Stimulated activated memory B cell treated with anti-CD40 and anti-IgM and Interleukin-4, amounts not matched to agents 10 μg/mL and 1 μg/mL and 100 μg/mL, for 72 hours (primary cell): ENCODE measurements around the gene GIGYF2.

ENCODE experiments used
- ATAC-seq: fragments of 150-1000 bp; cut with Tn5 transposase; 2 replicates; pipeline ENCODE4 v1.10.0; 2021
- H3K27ac Mint-ChIP-seq: one replicate; pipeline ENCODE4 v1.8.0; 2022; ENCODE audit warnings: mild to moderate bottlenecking, mixed read lengths
- H3K27me3 Mint-ChIP-seq: one replicate; pipeline ENCODE4 v1.8.0; 2022; ENCODE audit warnings: mixed read lengths
- H3K36me3 Mint-ChIP-seq: one replicate; pipeline ENCODE4 v1.8.0; 2022; ENCODE audit warnings: mixed read lengths
- H3K4me1 Mint-ChIP-seq: one replicate; pipeline ENCODE4 v1.8.0; 2022; ENCODE audit warnings: mixed read lengths
- H3K4me3 Mint-ChIP-seq: one replicate; pipeline ENCODE4 v1.8.0; 2022; ENCODE audit warnings: mild to moderate bottlenecking, moderate library complexity, mixed read lengths
- H3K9me3 Mint-ChIP-seq: one replicate; pipeline ENCODE4 v1.8.0; 2022; ENCODE audit warnings: mixed read lengths

Gene GIGYF2

GRCh38 chr2:232761301-232761907, 64.3 kb downstream of the GIGYF2 start:
- Mint-ChIP-seq H3K4me3 (no peak overlapping the region), H3K36me3 (peaks cover 37% of the 10 kb centered on the region), H3K9me3 (no peaks in the 10 kb centered on the region), H3K27ac (no peak overlapping the region), H3K4me1 (no peaks in the 10 kb centered on the region), H3K27me3 (no peaks in the 10 kb centered on the region)
- ATAC-seq: no peak

DNA sequence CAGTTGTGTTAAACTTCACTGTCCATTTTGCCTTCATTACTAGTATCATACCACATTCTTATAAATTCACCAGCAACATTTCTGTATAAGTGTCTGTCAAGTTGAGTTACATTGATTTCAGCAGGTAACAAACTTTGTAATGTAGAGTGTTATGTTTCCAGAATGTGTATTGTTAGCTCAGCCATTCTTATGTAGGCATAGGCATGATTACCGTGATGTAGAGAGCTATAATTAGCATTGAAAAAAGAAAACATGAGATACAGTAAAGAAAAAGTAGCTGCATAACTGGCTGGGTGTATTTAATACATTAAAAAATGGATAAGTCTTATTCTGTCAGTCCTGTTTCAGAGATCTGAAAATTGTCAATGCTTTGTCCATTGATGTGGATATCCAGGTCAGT, 70.7 kb downstream of the GIGYF2 start:
- H3K36me3 Mint-ChIP-seq: peaks cover 54% of the 10 kb centered on the region
- peaks cover 21% of the 10 kb centered on the region for H3K4me1 Mint-ChIP-seq
- no peak for ATAC-seq
- no peak overlapping the region for H3K4me3 Mint-ChIP-seq
- H3K27me3 Mint-ChIP-seq: no peaks in the 10 kb centered on the region
- H3K9me3 Mint-ChIP-seq: no peaks in the 10 kb centered on the region
- H3K27ac Mint-ChIP-seq: no peak overlapping the region

- peaks cover 52% of the 10 kb centered on the region for H3K36me3 Mint-ChIP-seq
- peaks cover 39% of the 10 kb centered on the region for H3K4me1 Mint-ChIP-seq
- no peak overlapping the region for H3K4me3 Mint-ChIP-seq
- no peak for ATAC-seq
- no peaks in the 10 kb centered on the region for H3K27me3 Mint-ChIP-seq
- no peak overlapping the region for H3K27ac Mint-ChIP-seq
- H3K9me3 Mint-ChIP-seq: no peaks in the 10 kb centered on the region
These were observed 73.1 kb downstream of the GIGYF2 start for GRCh38 chr2:232770207-232770606.

DNA sequence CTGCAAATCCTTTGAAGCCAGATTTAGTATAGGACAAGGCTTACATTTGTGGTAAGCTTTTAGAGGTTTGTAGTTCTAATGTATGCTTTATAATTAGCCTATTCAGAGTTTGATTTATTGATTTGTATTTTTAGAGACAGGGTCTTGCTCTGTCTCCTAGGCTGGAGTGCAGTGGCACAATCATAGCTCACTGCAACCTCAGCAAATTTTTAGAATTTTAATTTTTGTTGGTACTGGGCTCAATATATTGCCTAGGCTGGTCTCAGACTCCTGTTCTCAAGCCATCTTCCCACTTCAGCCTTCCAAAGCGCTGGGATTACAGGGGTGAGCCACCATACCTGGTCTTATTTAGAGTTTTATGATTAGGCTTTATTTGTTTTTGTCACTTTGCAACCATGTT, 74.7 kb downstream of the GIGYF2 start:
- no peaks in the 10 kb centered on the region for H3K27me3 Mint-ChIP-seq
- H3K4me3 Mint-ChIP-seq: peak overlapping the region; percentile 42
- peaks cover 39% of the 10 kb centered on the region for H3K4me1 Mint-ChIP-seq
- peak overlapping the region; percentile 81 for H3K27ac Mint-ChIP-seq
- no peaks in the 10 kb centered on the region for H3K9me3 Mint-ChIP-seq
- peaks cover 45% of the 10 kb centered on the region for H3K36me3 Mint-ChIP-seq
- no peak for ATAC-seq

- ATAC-seq: peak; percentile 96
- Mint-ChIP-seq H3K36me3 (peaks cover 45% of the 10 kb centered on the region), H3K4me1 (peaks cover 39% of the 10 kb centered on the region), H3K4me3 (peak overlapping the region; percentile 71), H3K9me3 (no peaks in the 10 kb centered on the region), H3K27me3 (no peaks in the 10 kb centered on the region), H3K27ac (peak overlapping the region; percentile 81)
These were observed 75.4 kb downstream of the GIGYF2 start for GRCh38 chr2:232772531-232772930.

DNA sequence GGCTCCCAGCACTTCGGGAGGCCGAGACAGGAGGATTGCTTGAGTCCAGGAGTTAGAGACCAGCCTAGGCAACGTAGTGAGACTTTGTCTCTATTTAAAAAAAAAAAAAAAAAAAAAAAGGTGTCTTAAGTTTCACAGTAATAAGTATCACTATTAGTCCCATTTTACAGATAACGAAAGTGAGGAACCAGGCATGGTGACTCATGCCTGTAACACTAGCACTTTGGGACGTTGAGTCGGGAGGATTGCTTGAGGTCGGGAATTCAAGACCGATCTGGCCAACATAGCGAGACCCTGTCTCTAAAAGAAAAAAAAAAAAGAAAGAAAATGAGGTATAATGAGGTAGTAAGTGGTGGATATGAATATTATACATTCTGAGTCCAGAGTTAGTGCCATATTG, 76.7 kb downstream of the GIGYF2 start:
- Mint-ChIP-seq H3K4me3 (peak overlapping the region; percentile 65), H3K4me1 (peaks cover 39% of the 10 kb centered on the region), H3K27ac (peak overlapping the region; percentile 85), H3K36me3 (peaks cover 36% of the 10 kb centered on the region), H3K9me3 (no peaks in the 10 kb centered on the region), H3K27me3 (no peaks in the 10 kb centered on the region)
- no peak for ATAC-seq

GRCh38 chr2:232776435-232776834, 79.3 kb downstream of the GIGYF2 start, which contains the start of gene KCNJ13:
Gene KCNJ13, minus strand, starts transcription at chr2:232776565. Its CDS starts 5,203 bp downstream, at chr2:232771362.
- ATAC-seq: no peak
- Mint-ChIP-seq H3K4me3 (no peak within 1 kb of the TSS), H3K27me3 (no peaks in the 10 kb centered on the region), H3K27ac (no peak within 1 kb of the TSS), H3K4me1 (peaks cover 31% of the 10 kb centered on the region), H3K36me3 (peaks cover 22% of the 10 kb centered on the region), H3K9me3 (no peaks in the 10 kb centered on the region)

GRCh38 chr2:232777276-232777675, 80.1 kb downstream of the GIGYF2 start:
- H3K4me1 Mint-ChIP-seq: peaks cover 32% of the 10 kb centered on the region
- H3K27me3 Mint-ChIP-seq: no peaks in the 10 kb centered on the region
- no peak for ATAC-seq
- peaks cover 22% of the 10 kb centered on the region for H3K36me3 Mint-ChIP-seq
- H3K27ac Mint-ChIP-seq: no peak overlapping the region
- H3K4me3 Mint-ChIP-seq: no peak overlapping the region
- no peaks in the 10 kb centered on the region for H3K9me3 Mint-ChIP-seq

GRCh38 chr2:232779465-232779864, 82.3 kb downstream of the GIGYF2 start:
- Mint-ChIP-seq H3K9me3 (no peaks in the 10 kb centered on the region), H3K27me3 (no peaks in the 10 kb centered on the region), H3K27ac (no peak overlapping the region), H3K4me3 (no peak overlapping the region), H3K4me1 (peaks cover 14% of the 10 kb centered on the region), H3K36me3 (peaks cover 8% of the 10 kb centered on the region)
- ATAC-seq: no peak

- Mint-ChIP-seq H3K27me3 (no peaks in the 10 kb centered on the region), H3K9me3 (no peaks in the 10 kb centered on the region), H3K27ac (no peak overlapping the region), H3K4me3 (no peak overlapping the region), H3K4me1 (peaks cover 10% of the 10 kb centered on the region), H3K36me3 (peaks cover 5% of the 10 kb centered on the region)
- ATAC-seq: no peak
These were observed 82.8 kb downstream of the GIGYF2 start for GRCh38 chr2:232779934-232780333.

DNA sequence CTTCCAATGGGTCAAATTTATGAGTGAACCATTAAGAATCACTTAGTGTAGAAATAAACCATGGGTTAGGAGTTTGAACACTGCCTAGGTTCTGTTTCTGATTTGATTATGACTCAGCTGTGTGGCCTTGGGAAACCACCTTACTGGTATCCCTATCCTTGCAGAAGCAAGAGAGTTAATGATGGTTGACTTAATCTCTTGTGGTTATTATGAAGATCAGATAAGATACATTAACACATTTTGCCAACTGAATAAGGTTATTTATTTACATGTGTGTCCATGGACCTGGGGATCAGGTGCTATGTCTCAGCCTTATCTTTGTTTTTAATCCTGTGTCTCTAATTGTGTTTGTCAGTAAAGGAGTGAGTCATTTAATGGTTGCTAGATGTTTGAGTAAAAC, 84.6 kb downstream of the GIGYF2 start:
- Mint-ChIP-seq H3K4me3 (no peak overlapping the region), H3K27me3 (no peaks in the 10 kb centered on the region), H3K27ac (peak overlapping the region; percentile 36), H3K9me3 (no peaks in the 10 kb centered on the region), H3K4me1 (peaks cover 8% of the 10 kb centered on the region), H3K36me3 (peaks cover 3% of the 10 kb centered on the region)
- ATAC-seq: peak; percentile 82

DNA sequence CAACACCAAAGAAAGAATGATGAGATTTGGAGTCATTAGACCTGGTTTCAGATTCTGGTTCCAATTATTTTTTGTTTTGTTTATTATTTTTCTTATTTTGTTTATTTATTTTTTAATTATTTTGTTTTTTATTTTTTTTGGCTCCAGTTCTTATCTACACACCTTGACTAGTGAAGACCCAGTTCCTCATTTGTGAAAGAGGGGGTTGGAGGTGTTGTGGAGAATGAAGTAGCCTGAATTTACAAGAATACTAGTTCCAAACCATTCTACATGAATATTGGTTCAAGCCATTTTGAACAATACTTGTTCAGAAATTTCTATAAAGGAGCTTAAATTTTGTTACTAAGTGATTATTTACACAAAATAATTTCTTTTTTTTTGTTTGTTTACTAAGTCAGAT, 86.1 kb downstream of the GIGYF2 start:
- no peak overlapping the region for H3K27ac Mint-ChIP-seq
- no peaks in the 10 kb centered on the region for H3K27me3 Mint-ChIP-seq
- H3K4me3 Mint-ChIP-seq: no peak overlapping the region
- H3K9me3 Mint-ChIP-seq: no peaks in the 10 kb centered on the region
- no peak for ATAC-seq
- H3K36me3 Mint-ChIP-seq: peaks cover 15% of the 10 kb centered on the region
- H3K4me1 Mint-ChIP-seq: peaks cover 8% of the 10 kb centered on the region

DNA sequence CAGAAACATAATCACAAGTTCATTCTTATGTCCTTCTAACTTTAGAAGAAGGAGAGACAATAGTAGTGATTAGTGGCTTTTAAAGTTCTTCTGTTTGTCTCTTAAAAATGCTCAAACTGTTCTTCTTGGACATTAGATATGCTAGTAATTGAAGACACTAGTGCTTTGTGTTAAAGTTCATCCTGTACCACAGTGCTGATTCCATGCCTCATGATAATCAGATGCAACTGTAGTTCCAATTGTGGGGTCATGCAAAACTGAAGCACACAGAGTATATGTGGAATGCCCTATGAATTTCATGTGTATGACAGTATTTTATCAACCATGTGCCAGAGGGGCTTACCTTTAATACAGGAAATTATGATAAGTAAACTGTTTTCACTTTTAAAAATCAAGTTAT, 90.7 kb downstream of the GIGYF2 start:
- Mint-ChIP-seq H3K36me3 (peaks cover 52% of the 10 kb centered on the region), H3K27me3 (no peaks in the 10 kb centered on the region), H3K4me1 (no peaks in the 10 kb centered on the region), H3K27ac (no peak overlapping the region), H3K4me3 (no peak overlapping the region), H3K9me3 (no peaks in the 10 kb centered on the region)
- no peak for ATAC-seq

DNA sequence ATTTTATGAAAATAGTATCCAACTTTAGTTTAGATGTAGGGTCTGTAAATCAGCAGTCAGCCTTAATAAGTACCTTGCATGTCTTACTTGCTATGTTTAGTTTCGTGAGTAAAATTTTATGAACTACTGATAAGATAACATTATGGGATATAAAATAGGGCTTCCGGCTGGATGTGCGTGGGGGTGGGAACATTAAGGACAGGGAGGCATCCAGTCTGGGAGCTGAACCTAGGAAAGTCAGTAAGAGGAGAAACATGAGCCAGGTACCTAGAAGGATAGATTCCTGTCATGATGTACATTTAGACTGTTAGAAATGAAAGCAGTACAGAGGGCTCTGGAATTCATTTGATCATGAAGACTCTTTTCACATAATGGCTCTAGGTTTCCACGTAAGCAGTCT, 92.0 kb downstream of the GIGYF2 start:
- Mint-ChIP-seq H3K27me3 (no peaks in the 10 kb centered on the region), H3K9me3 (no peaks in the 10 kb centered on the region), H3K4me1 (no peaks in the 10 kb centered on the region), H3K36me3 (peaks cover 52% of the 10 kb centered on the region), H3K27ac (no peak overlapping the region), H3K4me3 (no peak overlapping the region)
- ATAC-seq: no peak

GRCh38 chr2:232791518-232791917, 94.4 kb downstream of the GIGYF2 start:
- H3K27ac Mint-ChIP-seq: no peak overlapping the region
- H3K4me3 Mint-ChIP-seq: no peak overlapping the region
- no peaks in the 10 kb centered on the region for H3K9me3 Mint-ChIP-seq
- H3K36me3 Mint-ChIP-seq: peaks cover 68% of the 10 kb centered on the region
- H3K27me3 Mint-ChIP-seq: no peaks in the 10 kb centered on the region
- no peaks in the 10 kb centered on the region for H3K4me1 Mint-ChIP-seq
- no peak for ATAC-seq

DNA sequence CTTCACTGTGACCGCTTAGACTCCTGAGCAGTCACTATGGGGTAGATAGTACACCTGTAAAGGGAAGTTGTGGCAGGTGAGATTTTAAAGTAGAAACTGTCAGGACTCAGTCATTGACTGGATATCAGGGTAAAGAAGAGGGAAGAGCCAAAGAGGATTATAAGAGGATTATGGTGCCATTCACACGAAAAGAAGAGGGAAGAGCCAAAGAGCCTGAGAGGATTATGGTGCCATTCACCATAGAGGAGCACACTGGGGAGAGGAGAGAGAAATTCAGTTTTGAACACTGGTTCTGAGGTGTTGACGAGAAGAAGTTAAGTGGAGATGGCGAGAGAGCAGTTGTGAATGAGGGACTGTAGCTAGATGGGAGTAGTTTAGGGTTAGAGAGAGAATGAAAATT, 96.1 kb downstream of the GIGYF2 start:
- Mint-ChIP-seq H3K27me3 (no peaks in the 10 kb centered on the region), H3K4me1 (no peaks in the 10 kb centered on the region), H3K4me3 (no peak overlapping the region), H3K27ac (no peak overlapping the region), H3K9me3 (no peaks in the 10 kb centered on the region), H3K36me3 (peaks cover 70% of the 10 kb centered on the region)
- ATAC-seq: no peak

- H3K36me3 Mint-ChIP-seq: peaks cover 68% of the 10 kb centered on the region
- no peak overlapping the region for H3K27ac Mint-ChIP-seq
- ATAC-seq: no peak
- no peaks in the 10 kb centered on the region for H3K4me1 Mint-ChIP-seq
- H3K9me3 Mint-ChIP-seq: no peaks in the 10 kb centered on the region
- H3K27me3 Mint-ChIP-seq: no peaks in the 10 kb centered on the region
- H3K4me3 Mint-ChIP-seq: no peak overlapping the region
These were observed 97.8 kb downstream of the GIGYF2 start for GRCh38 chr2:232794981-232795380.
